DOHH2 (cell line): ENCODE data around the gene TBC1D2B.

Source experiments
- H3F3A ChIP-seq: fragments of 200-600 bp; sonication (generic), shearing (Covaris generic); 2 replicates; pipeline ENCODE4 v1.6.0; 2016; ENCODE audit warnings: antibody characterized with exemption, mild to moderate bottlenecking; ENCODE audit not compliant: control insufficient read depth, insufficient read depth
- H3K27ac ChIP-seq: fragments of 200-600 bp; sonication (generic); 2 replicates; pipeline ENCODE4 v1.5.1; 2014; ENCODE audit warnings: low read depth, mild to moderate bottlenecking, low read length, moderate library complexity
- H3K27me3 ChIP-seq: fragments of 200-600 bp; sonication (generic); 2 replicates; pipeline ENCODE4 v1.6.1; 2014; ENCODE audit warnings: mild to moderate bottlenecking, low read length, mixed read lengths; ENCODE audit not compliant: control insufficient read depth
- H3K36me3 ChIP-seq: fragments of 200-600 bp; sonication (generic); 2 replicates; pipeline ENCODE4 v1.6.1; 2014; ENCODE audit warnings: mild to moderate bottlenecking, low read length, moderate library complexity, mixed read lengths; ENCODE audit not compliant: control insufficient read depth
- H3K4me1 ChIP-seq: fragments of 200-600 bp; sonication (generic); 2 replicates; pipeline ENCODE4 v1.6.1; 2014; ENCODE audit warnings: mild to moderate bottlenecking, low read length, mixed read lengths; ENCODE audit not compliant: control insufficient read depth
- H3K4me2 ChIP-seq: fragments of 200-600 bp; sonication (generic); 2 replicates; pipeline ENCODE4 v1.6.0; 2014; ENCODE audit warnings: mild to moderate bottlenecking, low read length, moderate library complexity
- H3K4me3 ChIP-seq: fragments of 200-600 bp; sonication (generic); 2 replicates; pipeline ENCODE4 v1.5.1; 2014; ENCODE audit warnings: mild to moderate bottlenecking, low read length, mixed read lengths
- H3K79me2 ChIP-seq: fragments of 200-600 bp; sonication (generic); 2 replicates; pipeline ENCODE4 v1.6.1; 2014; ENCODE audit warnings: mild to moderate bottlenecking, low read length, mixed read lengths; ENCODE audit not compliant: control insufficient read depth
- H3K9me2 ChIP-seq: fragments of 200-600 bp; sonication (generic); replicated peaks from 2 replicates; pipeline ENCODE4 v1.6.1; 2014; ENCODE audit warnings: mild to moderate bottlenecking, low read length, mixed read lengths; ENCODE audit not compliant: control insufficient read depth
- H3K9me3 ChIP-seq: fragments of 200-600 bp; sonication (generic); 2 replicates; pipeline ENCODE4 v1.6.1; 2014; ENCODE audit warnings: antibody characterized with exemption, low read length, mixed read lengths; ENCODE audit not compliant: control insufficient read depth, insufficient read depth
- H4K20me1 ChIP-seq: fragments of 200-600 bp; sonication (generic); 2 replicates; pipeline ENCODE4 v1.6.0; 2014; ENCODE audit warnings: low read depth, mild to moderate bottlenecking, antibody characterized with exemption, low read length, moderate library complexity; ENCODE audit not compliant: control insufficient read depth, insufficient read depth
- CTCF ChIP-seq: fragments of 200-600 bp; sonication (generic); IDR thresholded peaks from one replicate; pipeline ENCODE4 v1.5.1; 2014; ENCODE audit warnings: antibody characterized with exemption, mild to moderate bottlenecking, low read depth, low read length; ENCODE audit not compliant: poor library complexity, severe bottlenecking
- EZH2phosphoT487 ChIP-seq: fragments of 200-600 bp; sonication (generic); IDR thresholded peaks from 2 replicates; pipeline ENCODE4 v1.6.1; 2017; ENCODE audit warnings: borderline replicate concordance, mild to moderate bottlenecking, antibody characterized with exemption, low read length, moderate library complexity, mixed read lengths

Gene TBC1D2B

GRCh38 chr15:78056714-78057269, 20.7 kb downstream of the TBC1D2B start:
- Histone ChIP-seq H3K9me3 (no peaks in the 10 kb centered on the region), H3K79me2 (peaks cover 47% of the 10 kb centered on the region), H3F3A (no peaks in the 10 kb centered on the region), H4K20me1 (0 out of 2 replicates have a peak, but pooled peaks cover 2% of the 10 kb centered on the region), H3K4me3 (0 out of 2 replicates have a peak overlapping the region, but pooled peaks have one; percentile 17), H3K4me2 (peak overlapping the region; percentile 47), H3K9me2 (no peaks in the 10 kb centered on the region), H3K4me1 (peaks cover 37% of the 10 kb centered on the region), H3K36me3 (peaks cover 11% of the 10 kb centered on the region), H3K27ac (no peak overlapping the region), H3K27me3 (no peaks in the 10 kb centered on the region)
- TF ChIP-seq CTCF (no peak), EZH2phosphoT487 (no peak)

GRCh38 chr15:78055919-78056713, 21.4 kb downstream of the TBC1D2B start:
- Histone ChIP-seq H3K27ac (no peak overlapping the region), H3K9me3 (no peaks in the 10 kb centered on the region), H3K4me1 (peaks cover 41% of the 10 kb centered on the region), H3K36me3 (peaks cover 14% of the 10 kb centered on the region), H3K4me3 (no peak overlapping the region), H3K79me2 (peaks cover 46% of the 10 kb centered on the region), H4K20me1 (0 out of 2 replicates have a peak, but pooled peaks cover 2% of the 10 kb centered on the region), H3K4me2 (peak overlapping the region; percentile 47), H3K27me3 (no peaks in the 10 kb centered on the region), H3F3A (no peaks in the 10 kb centered on the region), H3K9me2 (no peaks in the 10 kb centered on the region)
- TF ChIP-seq EZH2phosphoT487 (no peak), CTCF (no peak)

- Histone ChIP-seq H3K36me3 (peaks cover 15% of the 10 kb centered on the region), H3K4me2 (no peak overlapping the region), H3K9me3 (no peaks in the 10 kb centered on the region), H3F3A (no peaks in the 10 kb centered on the region), H3K79me2 (peaks cover 39% of the 10 kb centered on the region), H3K4me3 (no peak overlapping the region), H4K20me1 (0 out of 2 replicates have a peak, but pooled peaks cover 2% of the 10 kb centered on the region), H3K4me1 (peaks cover 40% of the 10 kb centered on the region), H3K27me3 (no peaks in the 10 kb centered on the region), H3K9me2 (no peaks in the 10 kb centered on the region), H3K27ac (no peak overlapping the region)
- TF ChIP-seq CTCF (no peak), EZH2phosphoT487 (no peak)
Measured at GRCh38 chr15:78054966-78055365, 22.5 kb downstream of the TBC1D2B start.
